Coronary artery (tissue), 2 donors: ENCODE results near the gene FGF21.

Experiments
- DNase-seq: peaks from one replicate; pipeline ENCODE4 v3.0.0-alpha.2; 2017; ENCODE audit warnings: low spot score
- H3K27ac ChIP-seq, 2 donors: fragments of 200-600 bp; sonication (generic); one replicate each; pipeline ENCODE4 v1.5.1; 2016 to 2019
- H3K4me3 ChIP-seq: fragments of 200-600 bp; sonication (generic); 2 replicates; pipeline ENCODE4 v1.5.1; 2016; ENCODE audit warnings: mild to moderate bottlenecking, moderate library complexity
- CTCF ChIP-seq: fragments of 200-600 bp; sonication (generic); IDR thresholded peaks from one replicate; pipeline ENCODE4 v1.5.1; 2019; ENCODE audit warnings: antibody characterized with exemption

The FGF21 gene

GRCh38 chr19:48805452-48805851 lies 50.1 kb downstream of the FGF21 start:
- no peak for TF ChIP-seq CTCF
- Histone ChIP-seq H3K4me3 (no peak overlapping the region), H3K27ac (no peak overlapping the region)
- DNase-seq = no peak

GRCh38 chr19:48806518-48806817 lies 51.1 kb downstream of the FGF21 start:
- Histone ChIP-seq H3K27ac (no peak overlapping the region), H3K4me3 (no peak overlapping the region)
- DNase-seq = no peak
- no peak for TF ChIP-seq CTCF

DNA sequence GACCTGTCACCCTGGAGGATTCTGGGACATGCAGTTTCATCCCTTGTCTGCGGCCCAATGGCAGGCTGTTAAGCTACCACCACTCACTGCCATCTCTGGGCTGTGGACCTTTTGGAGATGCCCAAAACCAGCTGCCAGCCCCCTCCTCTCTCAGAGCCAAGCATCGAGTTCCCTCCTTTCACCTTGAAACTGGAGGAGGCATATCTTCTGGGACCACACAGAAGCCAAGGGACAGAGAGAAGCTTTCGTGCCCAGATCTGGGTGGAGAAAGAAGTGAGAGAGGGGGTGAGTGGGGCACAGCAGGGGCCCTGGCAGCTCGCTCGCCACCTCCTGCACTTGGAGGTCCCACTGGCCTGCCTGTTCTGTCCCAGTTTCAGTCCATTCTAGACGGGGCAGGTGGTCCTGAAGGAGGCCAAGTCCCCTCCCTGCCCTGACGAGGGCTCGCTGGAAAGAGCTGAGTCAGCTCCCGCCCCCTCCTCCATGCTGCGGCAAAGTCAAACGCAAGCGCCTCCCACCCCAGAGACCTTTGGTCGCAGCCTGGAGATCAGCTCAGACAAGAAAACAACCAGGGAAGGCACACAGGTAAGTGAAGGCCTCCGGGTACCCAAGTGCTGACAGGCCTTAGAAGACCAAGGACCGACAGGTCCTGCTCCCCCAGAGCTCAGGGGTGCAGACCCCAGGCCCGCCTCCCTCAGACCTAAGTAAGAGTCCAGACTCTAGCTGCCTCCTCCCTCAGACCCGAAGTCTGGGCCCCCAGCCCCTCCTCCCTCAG lies 51.7 kb downstream of the FGF21 start:
- DNase-seq = no peak
- H3K27ac ChIP-seq = no peak overlapping the region
- TF ChIP-seq CTCF = no peak
- H3K4me3 ChIP-seq = no peak overlapping the region

DNA sequence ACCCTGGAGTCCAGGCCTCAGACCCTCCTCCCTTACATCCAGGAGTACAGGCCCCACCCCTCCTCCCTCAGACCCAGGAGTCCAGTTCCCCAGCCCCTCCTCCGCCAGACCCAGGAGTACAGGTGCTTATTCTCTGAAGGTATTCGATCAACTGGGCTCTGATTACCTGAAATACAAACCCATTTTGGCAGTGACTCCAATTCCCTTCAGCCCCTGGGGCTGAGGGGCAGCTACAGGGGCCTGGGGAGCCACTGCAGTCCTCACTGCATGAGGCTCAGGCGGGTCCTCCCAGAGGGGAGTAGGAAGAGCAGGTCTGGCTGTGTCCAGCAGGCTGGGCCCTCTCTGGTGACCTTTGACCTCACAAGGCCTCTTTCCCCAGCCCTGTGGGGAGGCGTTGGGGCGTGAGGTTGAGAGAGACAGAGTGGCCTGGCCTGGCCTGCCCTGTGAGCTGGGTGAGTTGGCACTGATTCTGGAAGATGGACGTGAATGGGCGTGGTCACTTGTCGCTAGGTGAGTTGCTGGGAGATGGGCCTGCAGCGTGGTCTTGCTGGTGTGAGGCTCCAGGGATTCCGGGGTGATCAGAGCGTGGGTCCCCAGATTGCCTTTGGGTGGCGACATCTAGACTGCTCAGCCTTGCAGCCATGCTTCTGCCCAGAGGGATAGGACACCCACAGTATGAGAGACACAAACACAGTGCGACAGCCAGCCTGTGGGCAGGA lies 52.4 kb downstream of the FGF21 start:
- no peak for TF ChIP-seq CTCF
- DNase-seq = no peak
- Histone ChIP-seq H3K4me3 (no peak overlapping the region), H3K27ac (no peak overlapping the region)
